Medulla oblongata (tissue), 1 donor: Measurements from ENCODE around the gene LUC7L3.
A peak's percentile ranks its signal among the peaks of the same experiment; 100 is the strongest.
"Not testable (repeated sequence)": the region's sequence is repeated elsewhere in the genome, so short reads cannot be mapped to it uniquely, and the experiment has no call there.

Source experiments
- DNase-seq: peaks from one replicate; pipeline ENCODE4 v3.0.0-alpha.2; 2015; ENCODE audit errors: extremely low spot score

The LUC7L3 gene, protein sequence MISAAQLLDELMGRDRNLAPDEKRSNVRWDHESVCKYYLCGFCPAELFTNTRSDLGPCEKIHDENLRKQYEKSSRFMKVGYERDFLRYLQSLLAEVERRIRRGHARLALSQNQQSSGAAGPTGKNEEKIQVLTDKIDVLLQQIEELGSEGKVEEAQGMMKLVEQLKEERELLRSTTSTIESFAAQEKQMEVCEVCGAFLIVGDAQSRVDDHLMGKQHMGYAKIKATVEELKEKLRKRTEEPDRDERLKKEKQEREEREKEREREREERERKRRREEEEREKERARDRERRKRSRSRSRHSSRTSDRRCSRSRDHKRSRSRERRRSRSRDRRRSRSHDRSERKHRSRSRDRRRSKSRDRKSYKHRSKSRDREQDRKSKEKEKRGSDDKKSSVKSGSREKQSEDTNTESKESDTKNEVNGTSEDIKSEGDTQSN

DNA sequence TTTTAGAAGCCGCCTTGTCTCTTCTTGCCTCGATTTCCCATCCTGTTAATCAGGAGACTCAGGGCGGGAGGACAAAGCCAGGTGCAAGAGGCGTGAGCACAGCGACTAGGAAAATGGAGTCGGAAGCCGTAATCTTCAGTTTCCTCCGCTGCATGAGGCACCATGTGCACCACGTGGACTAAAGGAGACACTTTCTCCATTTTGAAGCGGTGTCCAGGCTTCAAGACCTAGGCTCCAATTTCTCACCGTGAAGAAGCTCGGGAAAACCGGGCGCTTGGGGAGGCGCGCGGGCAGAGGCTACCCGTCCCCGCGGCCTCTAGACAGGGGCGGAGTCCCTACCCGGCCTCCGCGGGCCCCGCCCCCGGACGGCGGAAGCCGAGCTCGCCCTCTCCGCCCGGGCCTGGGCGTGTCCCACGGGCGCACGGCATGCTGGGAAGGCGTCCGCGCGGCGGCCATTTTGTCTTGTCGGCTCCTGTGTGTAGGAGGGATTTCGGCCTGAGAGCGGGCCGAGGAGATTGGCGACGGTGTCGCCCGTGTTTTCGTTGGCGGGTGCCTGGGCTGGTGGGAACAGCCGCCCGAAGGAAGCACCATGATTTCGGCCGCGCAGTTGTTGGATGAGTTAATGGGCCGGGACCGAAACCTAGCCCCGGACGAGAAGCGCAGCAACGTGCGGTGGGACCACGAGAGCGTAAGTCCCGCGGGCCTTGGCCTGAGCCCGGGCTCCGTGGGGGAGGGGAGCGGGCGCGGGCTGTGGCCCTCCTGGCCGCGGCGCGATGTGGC is at the start of gene LUC7L3:
TSS of gene LUC7L3 (plus strand) at position 460 of the 780 bp plus-strand sequence. CDS start at position 590, 130 bp downstream.
- DNase-seq, result peak; percentile 95

DNA sequence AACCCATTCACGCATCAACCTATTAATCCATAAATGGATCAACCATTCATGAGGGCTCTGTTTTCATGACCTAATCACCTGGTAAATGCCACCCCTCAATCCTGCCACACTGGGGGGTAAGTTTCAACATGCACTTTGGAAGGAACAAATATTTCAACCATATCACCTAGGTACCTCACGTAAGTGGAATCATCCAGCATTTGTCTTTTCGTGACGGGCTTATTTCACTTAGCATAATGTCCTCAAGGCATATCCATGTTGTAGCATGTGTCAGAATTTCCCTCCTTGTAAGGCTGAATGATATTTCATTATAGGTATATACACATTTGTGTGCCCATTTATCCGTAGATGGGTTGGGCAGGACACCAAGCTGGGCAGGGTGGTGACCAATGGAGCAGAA is 47.3 kb upstream of the LUC7L3 start:
- no peak for DNase-seq

DNA sequence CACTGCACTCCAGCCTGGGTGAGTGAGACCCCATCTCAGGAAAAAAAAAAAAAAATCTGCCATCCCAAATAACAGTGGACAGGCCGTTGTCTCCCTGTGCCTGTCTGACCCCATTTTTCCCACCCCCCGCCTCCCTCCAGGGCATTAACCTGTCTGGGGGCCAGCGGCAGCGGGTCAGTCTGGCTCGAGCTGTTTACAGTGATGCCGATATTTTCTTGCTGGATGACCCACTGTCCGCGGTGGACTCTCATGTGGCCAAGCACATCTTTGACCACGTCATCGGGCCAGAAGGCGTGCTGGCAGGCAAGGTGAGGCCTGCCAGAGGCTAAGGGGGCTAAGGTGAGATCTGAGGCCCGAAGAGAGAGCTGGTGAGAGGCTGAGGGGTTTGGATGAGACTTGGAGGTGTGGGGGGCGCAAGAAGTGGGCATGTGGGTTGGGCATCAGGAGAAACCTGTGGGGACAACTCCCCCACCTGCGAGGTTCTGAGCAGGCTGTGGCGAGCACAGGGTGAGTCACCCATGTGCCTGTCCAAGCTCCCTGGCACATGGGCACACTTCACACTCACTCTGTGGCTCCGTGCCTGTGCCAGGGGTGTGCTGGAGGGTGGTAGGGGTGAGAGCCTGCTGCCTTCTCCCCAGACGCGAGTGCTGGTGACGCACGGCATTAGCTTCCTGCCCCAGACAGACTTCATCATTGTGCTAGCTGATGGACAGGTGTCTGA is 46.4 kb upstream of the LUC7L3 start:
- DNase-seq, result no peak

DNA sequence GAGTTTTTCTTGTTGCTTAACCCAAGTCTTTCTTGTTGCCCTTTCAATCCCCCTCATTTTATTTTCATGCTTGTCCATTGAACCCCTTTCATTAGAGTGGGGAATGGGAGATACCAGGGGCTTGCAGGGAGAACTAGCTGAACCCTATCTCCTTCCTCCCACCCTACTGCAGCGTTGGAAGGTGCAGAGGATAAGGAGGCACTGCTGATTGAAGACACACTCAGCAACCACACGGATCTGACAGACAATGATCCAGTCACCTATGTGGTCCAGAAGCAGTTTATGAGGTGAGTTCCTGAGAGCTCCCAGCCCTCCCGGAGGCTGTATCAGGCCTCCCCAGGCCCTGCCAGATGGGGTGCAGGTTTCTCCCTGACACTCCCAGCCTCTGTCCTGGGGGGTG is 44.2 kb upstream of the LUC7L3 start:
- DNase-seq, result no peak

DNA sequence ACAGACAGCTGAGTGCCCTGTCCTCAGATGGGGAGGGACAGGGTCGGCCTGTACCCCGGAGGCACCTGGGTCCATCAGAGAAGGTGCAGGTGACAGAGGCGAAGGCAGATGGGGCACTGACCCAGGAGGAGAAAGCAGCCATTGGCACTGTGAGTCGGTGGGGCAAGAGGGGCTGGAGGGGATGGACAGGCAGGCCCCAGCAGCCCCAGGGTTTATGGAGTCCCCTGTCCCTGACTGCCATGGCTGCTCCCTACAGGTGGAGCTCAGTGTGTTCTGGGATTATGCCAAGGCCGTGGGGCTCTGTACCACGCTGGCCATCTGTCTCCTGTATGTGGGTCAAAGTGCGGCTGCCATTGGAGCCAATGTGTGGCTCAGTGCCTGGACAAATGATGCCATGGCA is 43.8 kb upstream of the LUC7L3 start:
- DNase-seq, result no peak

DNA sequence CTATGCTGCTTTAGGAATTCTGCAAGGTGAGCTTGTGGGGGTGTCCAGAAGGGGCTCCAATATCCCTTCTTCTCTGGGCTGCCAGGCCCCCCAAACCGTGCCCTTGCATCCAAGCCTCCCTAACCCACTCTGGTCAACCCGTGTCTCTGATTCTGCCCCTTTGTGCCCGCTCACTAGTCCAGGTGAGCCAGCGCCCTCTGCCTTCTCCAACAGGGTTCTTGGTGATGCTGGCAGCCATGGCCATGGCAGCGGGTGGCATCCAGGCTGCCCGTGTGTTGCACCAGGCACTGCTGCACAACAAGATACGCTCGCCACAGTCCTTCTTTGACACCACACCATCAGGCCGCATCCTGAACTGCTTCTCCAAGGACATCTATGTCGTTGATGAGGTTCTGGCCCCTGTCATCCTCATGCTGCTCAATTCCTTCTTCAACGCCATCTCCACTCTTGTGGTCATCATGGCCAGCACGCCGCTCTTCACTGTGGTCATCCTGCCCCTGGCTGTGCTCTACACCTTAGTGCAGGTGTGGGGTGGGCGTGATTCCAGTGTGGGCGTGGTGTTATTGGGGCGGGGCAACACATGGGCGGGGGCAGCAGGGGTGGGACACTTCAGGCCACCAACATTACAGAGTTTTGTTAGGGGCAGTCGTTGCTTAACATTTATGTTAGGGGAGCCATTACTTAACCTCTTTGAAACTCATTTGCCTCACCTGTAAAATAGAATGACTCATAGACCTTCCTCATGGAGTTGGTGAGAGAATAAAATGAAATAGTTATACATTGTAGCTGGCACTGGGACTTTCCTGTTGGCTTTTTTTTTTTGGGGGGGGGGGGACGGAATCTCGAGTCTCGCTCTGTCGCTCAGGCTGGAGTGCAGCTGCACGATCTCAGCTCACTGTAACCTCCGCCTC is 43.1 kb upstream of the LUC7L3 start:
- no peak for DNase-seq

DNA sequence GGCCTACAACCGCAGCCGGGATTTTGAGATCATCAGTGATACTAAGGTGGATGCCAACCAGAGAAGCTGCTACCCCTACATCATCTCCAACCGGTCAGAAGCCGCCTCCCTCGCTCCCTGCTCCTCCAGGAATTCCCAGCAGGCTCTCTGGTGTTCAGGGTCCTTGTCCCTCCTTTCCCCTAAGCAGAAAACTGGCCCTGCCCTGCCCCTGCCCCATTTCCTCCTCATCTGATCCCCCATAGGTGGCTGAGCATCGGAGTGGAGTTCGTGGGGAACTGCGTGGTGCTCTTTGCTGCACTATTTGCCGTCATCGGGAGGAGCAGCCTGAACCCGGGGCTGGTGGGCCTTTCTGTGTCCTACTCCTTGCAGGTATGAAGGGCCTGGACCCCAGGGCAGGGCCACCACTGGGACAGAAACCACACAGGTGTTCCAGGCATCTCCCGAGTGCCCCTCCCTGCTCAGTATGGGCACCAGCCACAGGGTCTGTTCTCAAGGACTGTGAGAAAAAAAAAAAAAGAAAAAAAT is 41.5 kb upstream of the LUC7L3 start:
- DNase-seq, result no peak

DNA sequence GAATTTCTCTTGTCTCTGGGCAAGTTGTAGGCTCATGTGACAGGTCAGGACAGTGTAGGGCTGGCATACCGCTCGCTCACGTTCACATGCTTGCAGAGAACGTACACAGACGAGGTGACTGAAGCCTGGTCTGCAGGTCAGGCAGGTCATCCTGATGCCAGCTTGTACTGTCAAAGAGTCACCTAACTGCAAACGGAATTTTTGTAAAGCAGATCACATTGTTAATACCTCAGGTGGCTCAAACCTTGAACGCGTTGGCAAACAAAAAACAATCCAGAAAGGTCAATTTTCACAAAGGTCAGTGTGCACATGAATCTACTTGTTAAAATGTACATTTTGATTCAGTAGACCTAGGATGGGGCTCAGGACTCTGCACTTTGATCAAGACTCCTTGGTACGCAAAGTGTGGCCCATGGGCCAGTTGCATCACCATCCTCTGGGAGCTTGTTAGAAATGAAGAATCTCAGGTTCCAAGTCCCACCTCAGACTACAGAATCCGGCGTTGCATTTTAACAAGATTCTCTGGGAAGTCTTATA is 40.3 kb upstream of the LUC7L3 start:
- DNase-seq, result no peak

DNA sequence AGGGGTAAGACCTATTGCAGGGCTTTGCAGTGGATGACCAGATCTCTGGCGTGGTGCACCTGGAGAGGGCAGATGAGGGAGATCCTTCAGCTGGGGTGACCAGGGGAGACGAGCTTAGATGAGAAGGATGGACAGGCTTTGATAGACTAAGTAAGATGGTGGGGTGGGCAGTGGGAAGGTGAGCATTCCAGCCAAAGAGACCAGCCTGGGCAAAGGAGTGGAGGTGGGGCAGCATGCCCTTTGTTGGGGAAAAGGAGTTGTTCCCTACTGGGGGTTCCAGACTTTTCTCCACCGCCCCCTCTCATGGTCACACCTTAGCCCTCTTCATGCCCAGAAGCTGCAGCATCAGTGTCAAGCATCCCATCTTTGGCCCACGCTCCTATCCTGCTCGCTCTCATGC is 39.3 kb upstream of the LUC7L3 start:
- no peak for DNase-seq

DNA sequence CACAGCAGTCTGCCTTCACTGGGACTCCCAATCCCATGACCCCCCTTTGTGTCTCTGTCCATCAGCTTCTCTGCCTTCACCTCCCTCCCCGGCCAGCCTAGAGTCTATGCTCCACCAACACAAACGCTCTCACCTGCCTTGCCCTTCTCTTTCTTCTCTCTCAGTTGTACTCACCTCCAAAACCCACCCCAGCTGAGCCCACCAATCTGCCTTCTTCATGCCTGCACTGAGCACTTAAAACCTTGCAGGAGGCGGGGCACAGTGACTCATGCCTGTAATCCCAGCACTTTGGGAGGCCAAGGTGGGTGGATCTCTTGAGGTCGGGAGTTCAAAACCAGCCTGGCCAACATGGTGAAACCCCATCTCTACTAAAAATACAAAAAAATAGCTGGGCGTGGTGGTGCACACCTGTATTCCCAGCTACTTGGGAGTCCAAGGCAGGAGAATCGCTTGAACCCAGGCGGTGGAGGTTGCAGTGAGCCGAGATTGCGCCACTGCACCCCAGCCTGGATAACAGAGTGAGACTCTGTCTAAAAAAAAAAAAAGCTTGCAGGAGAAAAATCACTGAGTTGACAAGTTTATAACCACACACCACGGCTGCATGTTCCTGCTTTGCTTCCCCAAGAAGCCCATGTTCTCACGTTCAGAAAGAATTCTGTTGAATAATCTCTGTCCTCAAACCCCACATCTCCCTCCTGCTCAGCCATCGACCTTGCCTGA is 38.7 kb upstream of the LUC7L3 start:
- not testable (repeated sequence) for DNase-seq

DNA sequence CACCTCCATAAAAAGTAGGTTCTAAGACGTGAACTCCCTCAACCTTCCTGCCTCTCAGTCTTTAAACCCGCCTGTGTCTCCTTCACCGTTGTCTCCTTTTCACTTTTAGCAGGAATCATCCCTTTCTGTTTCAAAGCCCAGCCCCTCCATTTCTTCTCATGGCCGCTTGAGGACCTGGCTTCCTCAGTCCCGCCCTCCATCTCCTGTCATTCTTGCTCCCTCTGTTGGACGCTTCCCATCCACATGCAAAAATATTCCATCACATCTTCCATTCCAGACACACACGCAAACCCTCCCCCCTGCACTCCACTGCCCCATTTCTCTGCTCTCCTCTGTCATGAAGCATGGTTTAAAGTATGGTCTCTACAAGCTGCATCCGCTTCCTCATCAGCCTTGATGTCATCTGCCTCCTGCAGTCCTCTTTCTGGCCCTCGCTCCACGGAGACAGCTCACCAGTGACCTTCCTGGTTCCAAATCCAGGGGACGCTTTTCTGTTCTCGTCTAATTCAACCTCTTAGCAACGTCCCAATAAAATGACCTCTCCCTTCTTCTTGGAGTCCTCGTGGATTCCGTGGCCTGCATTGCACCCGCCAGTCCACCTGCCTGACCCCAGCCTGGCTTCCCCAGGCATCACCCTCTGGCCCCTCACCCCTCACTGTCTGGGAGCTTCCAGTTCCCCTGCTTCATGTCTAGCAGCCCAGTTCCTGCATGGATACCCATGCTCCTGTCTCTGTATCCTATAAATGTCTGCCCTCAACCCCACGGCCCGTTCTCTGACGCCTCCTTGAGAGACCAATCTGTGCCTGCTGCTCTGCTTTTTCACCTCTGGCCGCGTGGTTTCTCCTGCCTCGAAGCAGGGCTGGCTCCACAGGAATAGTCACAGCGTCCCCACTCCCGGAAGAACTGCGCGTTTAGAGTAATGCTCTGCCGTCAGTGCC is 37.9 kb upstream of the LUC7L3 start:
- DNase-seq, result peak; percentile 72

DNA sequence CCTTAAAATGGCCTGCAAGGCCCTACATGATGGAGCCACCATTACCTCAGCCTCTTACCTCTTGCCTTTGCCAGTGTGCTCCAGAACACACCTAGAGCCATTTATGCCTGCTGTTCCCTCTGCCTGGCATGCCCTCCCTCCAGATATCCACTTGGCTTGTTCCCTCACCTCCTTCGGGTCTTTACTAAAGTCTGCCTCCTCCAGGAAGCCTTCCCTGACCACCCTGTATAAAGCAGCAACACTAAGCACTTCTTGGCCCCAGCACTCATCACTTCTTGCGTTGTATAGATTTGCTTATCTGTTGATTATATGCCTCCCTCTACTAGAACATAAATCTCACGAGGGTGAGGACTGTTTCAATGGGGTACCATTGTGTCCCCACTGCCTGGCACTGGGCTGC is 37.0 kb upstream of the LUC7L3 start:
- DNase-seq, result no peak

DNA sequence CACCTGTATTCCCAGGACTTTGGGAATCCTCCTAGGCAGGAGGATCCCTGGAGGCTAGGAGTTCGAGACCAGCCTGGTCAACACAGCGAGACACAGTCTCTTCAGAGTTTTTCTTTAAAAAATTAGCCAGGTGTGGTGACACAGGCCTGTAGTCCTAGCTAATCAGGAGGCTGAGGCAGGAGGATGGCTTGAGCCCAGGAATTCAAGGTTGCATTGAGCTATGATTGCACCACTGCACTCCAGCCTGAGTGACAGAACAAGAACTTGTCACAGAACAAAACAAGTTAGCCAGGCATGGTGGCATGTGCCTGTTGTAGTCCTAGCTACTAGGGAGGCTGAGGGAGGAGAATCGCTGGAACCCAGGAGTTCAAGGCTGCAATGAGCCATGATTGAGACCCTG is 36.5 kb upstream of the LUC7L3 start:
- no peak for DNase-seq

DNA sequence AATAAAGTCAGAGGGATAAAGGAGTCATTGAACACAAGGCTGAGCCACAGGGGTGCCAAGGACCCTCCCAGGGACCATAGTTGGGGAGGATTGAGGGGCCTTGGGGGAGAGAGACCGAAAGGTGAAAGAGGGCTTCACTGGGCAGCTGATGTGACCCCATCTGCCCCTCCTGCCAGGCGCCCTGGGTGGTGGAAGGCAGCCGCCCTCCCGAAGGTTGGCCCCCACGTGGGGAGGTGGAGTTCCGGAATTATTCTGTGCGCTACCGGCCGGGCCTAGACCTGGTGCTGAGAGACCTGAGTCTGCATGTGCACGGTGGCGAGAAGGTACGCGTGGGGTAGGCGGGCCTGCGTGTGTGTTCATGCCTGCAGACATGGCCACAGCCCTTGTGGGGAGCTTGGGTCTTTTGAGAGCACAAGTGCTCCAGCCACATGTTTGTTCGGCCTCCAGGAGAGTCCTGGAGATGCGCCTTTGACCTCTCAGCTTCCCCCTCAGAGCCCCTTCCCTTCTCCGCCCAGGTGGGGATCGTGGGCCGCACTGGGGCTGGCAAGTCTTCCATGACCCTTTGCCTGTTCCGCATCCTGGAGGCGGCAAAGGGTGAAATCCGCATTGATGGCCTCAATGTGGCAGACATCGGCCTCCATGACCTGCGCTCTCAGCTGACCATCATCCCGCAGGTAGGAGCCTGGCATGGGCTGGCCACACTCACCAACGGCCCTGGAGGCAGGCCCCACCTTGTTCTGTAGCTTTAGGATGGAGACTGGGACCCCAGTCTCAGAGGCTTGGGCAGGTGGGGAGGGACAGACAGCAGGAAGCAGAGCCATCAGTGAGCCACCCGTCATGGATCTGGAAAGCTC is 35.7 kb upstream of the LUC7L3 start:
- no peak for DNase-seq

DNA sequence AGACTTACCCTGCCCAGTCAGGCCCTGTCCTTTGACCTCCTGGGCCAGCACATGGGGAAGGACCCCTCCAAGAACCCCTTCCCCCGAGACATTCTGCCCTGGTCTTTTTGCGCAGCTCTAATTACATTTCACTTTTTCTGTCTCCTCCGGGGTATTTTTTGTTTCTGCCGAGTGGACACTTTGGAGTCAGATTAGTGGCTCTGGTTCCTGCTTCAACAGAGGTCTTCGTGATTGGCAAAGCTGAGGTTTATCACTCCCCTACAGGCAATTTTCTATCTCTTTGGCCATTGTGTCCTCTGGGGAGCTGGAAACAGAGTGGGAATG is 35.2 kb upstream of the LUC7L3 start:
- no peak for DNase-seq

DNA sequence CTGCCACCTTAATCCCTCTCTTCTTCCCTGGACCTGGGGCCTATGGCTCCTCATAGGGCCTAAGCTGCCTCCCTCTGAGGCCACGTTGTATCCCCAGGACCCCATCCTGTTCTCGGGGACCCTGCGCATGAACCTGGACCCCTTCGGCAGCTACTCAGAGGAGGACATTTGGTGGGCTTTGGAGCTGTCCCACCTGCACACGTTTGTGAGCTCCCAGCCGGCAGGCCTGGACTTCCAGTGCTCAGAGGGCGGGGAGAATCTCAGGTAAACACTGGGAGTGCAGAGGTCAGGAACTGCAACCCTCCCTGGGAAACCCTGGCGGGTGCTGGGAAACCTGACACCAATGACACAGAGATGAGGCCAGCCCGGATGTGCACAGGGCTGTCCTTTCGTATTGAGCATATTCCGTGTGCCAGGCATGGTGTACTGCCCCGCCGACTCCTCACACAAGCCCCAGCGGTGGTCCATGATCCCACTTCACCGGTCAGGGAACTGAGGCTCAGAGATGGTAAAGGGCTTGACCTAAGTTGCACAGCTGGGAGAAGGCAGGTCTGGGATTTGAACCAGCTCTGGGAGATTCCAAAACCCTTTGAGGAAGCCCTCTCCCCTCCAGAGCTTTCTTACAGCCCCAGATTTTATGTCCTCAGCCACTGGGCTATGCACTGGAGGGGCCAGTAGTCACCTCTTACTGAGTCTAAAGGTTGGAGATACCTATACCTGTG is 34.6 kb upstream of the LUC7L3 start:
- DNase-seq, result no peak

DNA sequence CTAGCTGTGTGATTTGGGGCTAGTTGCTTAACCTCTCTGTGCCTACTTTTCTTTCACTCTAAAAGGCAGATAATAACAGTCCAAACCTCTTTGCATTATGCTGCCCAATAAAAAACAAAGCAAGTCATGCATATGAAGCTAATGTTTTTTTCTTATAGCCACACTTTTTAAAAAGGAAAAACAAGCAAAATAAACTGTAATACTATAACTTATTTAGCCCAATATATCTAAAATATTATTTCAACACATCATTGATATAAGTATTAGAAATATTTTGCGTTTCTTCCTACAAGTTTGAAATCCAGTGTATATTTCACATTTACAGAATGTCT is 34.1 kb upstream of the LUC7L3 start:
- no peak for DNase-seq
